Panc1 (cell line): ENCODE data around the gene PPP1R3C. TPM values are rescaled to one million over a fixed set of nuclear protein-coding genes. Genes with fewer than 3 reads are reported as not detected.

Source experiments
- ATAC-seq: fragments of 200-7000 bp; cut with Tn5 transposase; 2 replicates; pipeline ENCODE4 v1.9.1; 2020; ENCODE audit warnings: mild to moderate bottlenecking, moderate library complexity
- BruUV-seq: library from RNA; stranded (reverse); fragments of 400-500 nt; replicated peaks from 2 replicates; lab custom pipeline; 2021; lab: Mats Ljungman, UMichigan
- CTCF ChIA-PET: fragments of 300-600 bp; sonication (Branson Sonifier 250); formaldehyde crosslinking; loops from one replicate; lab custom pipeline; 2022; ENCODE audit warnings: antibody characterized with exemption; lab: Charles Lee
- POLR2A ChIA-PET: fragments of 300-600 bp; sonication (Branson Sonifier 250); formaldehyde crosslinking; loops from one replicate; lab custom pipeline; 2022; ENCODE audit warnings: antibody characterized with exemption; lab: Charles Lee
- DNase-seq: peaks from one replicate; pipeline ENCODE4 v3.0.0-alpha.2; 2010; ENCODE audit warnings: low read depth, low spot score
- H3K27ac ChIP-seq: 2 replicates; pipeline ENCODE4 v1.5.1; 2011; ENCODE audit warnings: mild to moderate bottlenecking, low read length, inconsistent platforms
- H3K27me3 ChIP-seq: fragments of 200-500 bp; sonication (Bioruptor generic); 2 replicates; pipeline ENCODE4 v1.6.0; 2014; ENCODE audit warnings: low read length, inconsistent platforms; ENCODE audit not compliant: control insufficient read depth, insufficient read depth
- H3K36me3 ChIP-seq: fragments of 200-500 bp; sonication (Bioruptor generic); 2 replicates; pipeline ENCODE4 v1.5.1; 2014; ENCODE audit warnings: inconsistent platforms, mild to moderate bottlenecking, low read length, moderate library complexity; ENCODE audit not compliant: control insufficient read depth, insufficient read depth
- H3K4me1 ChIP-seq: 2 replicates; pipeline ENCODE4 v1.5.1; 2011; ENCODE audit warnings: inconsistent platforms, mild to moderate bottlenecking, low read length, moderate library complexity; ENCODE audit not compliant: control insufficient read depth, insufficient read depth
- H3K4me3 ChIP-seq, 2 experiments: 2 replicates each; pipeline ENCODE4 v1.5.1; 2011 to 2012; ENCODE audit warnings: low read depth in 2 of 2, low read length in 2 of 2, mild to moderate bottlenecking in 2 of 2, inconsistent platforms in 1 of 2, moderate library complexity in 1 of 2
- H3K9me3 ChIP-seq: fragments of 200-500 bp; sonication (Bioruptor generic); 2 replicates; pipeline ENCODE4 v1.5.1; 2014; ENCODE audit warnings: low read depth, mild to moderate bottlenecking, inconsistent platforms, low read length, moderate library complexity; ENCODE audit not compliant: control insufficient read depth, insufficient read depth
- CTCF ChIP-seq: fragments of 450-650 bp; IDR thresholded peaks from 2 replicates; pipeline ENCODE4 v1.5.1; 2017; ENCODE audit warnings: mild to moderate bottlenecking
- POLR2AphosphoS5 ChIP-seq: IDR thresholded peaks from 2 replicates; pipeline ENCODE4 v1.6.1; 2012; ENCODE audit warnings: mild to moderate bottlenecking, low read depth, low read length, moderate library complexity
- REST ChIP-seq, 2 experiments: IDR thresholded peaks; 2 replicates each; pipeline ENCODE4 v1.6.1; 2011 to 2012; ENCODE audit warnings: low read depth in 2 of 2, control low read depth in 1 of 2, low read length in 1 of 2, mild to moderate bottlenecking in 1 of 2, moderate library complexity in 1 of 2; ENCODE audit not compliant: insufficient read depth in 1 of 2
- SIN3A ChIP-seq: IDR thresholded peaks from 2 replicates; pipeline ENCODE4 v1.6.1; 2012; ENCODE audit warnings: low read depth, mild to moderate bottlenecking, low read length, moderate library complexity, borderline replicate concordance; ENCODE audit not compliant: insufficient read depth
- TCF7L2 ChIP-seq: IDR thresholded peaks from 2 replicates; pipeline ENCODE4 v1.6.1; 2011; ENCODE audit warnings: mild to moderate bottlenecking, low read depth, low read length, inconsistent platforms
- in situ Hi-C: cut with HindIII; loops from 2 replicates; pipeline ENCODE4 v1.10.0; 2016; ENCODE audit warnings: low sequenced_read_pairs, low pct_unique_long_range_greater_than_20kb
- intact Hi-C: fragments of 100-400 bp; cut with micrococcal nuclease; formaldehyde crosslinking; loops from one replicate; pipeline ENCODE4 v1.10.0; 2022; ENCODE audit not compliant: unreplicated experiment
- total RNA-seq: library from RNA; stranded (reverse); gene quantifications from one replicate; pipeline ENCODE4 v1.2.1, GENCODE V29; 2021; ENCODE audit not compliant: unreplicated experiment

The PPP1R3C gene
- total RNA-seq, 1 experiment from 2014 or later = 1.2 TPM

GRCh38 chr10:91624633-91625032 lies 8.2 kb downstream of the PPP1R3C start:
- POLR2A ChIA-PET = no interaction called here
- Histone ChIP-seq H3K9me3 (peaks cover 7% of the 10 kb centered on the region; the same call in 1 of the 2 replicates), H3K36me3 (no peaks in the 10 kb centered on the region), H3K4me3 (no peak overlapping the region), H3K27me3 (no peaks in the 10 kb centered on the region), H3K27ac (no peak overlapping the region), H3K4me1 (no peaks in the 10 kb centered on the region)
- intact Hi-C loops = no loop called here
- no TSS peak for BruUV-seq
- DNase-seq (no peak), ATAC-seq (no peak)
- TF ChIP-seq REST (IDR thresholded peaks at IDR 0.05; ENCODE audit: insufficient read depth in 1 of 2, low read depth in 2 of 2, low read length in 1 of 2) = no peak
- no peak for TF ChIP-seq CTCF
- no peak for TF ChIP-seq SIN3A
- TF ChIP-seq POLR2AphosphoS5 = no peak
- TF ChIP-seq TCF7L2 = no peak
- in situ Hi-C loops = no loop called here
- CTCF ChIA-PET = no interaction called here

- ATAC-seq (no peak), DNase-seq (no peak)
- in situ Hi-C loops = no loop called here
- POLR2A ChIA-PET = no interaction called here
- Histone ChIP-seq H3K4me3 (no peak overlapping the region), H3K4me1 (no peaks in the 10 kb centered on the region), H3K36me3 (no peaks in the 10 kb centered on the region), H3K27ac (no peak overlapping the region), H3K9me3 (peaks cover 7% of the 10 kb centered on the region; the same call in 1 of the 2 replicates), H3K27me3 (no peaks in the 10 kb centered on the region)
- intact Hi-C loops = no loop called here
- CTCF ChIA-PET = no interaction called here
- no TSS peak for BruUV-seq
- no peak for TF ChIP-seq POLR2AphosphoS5
- no peak for TF ChIP-seq CTCF
- no peak for TF ChIP-seq REST (IDR thresholded peaks at IDR 0.05; ENCODE audit: insufficient read depth in 1 of 2, low read depth in 2 of 2, low read length in 1 of 2)
- no peak for TF ChIP-seq TCF7L2
- TF ChIP-seq SIN3A = no peak
Measured at GRCh38 chr10:91622601-91623000, 10.3 kb downstream of the PPP1R3C start.
